Measurements from ENCODE around the gene PPP1R16B.

- no peak for TF ChIP-seq POLR2AphosphoS5 (IDR thresholded peaks at IDR 0.05; ENCODE audit: low read depth, low read length)
- no peak for TF ChIP-seq SIN3A (IDR thresholded peaks at IDR 0.05; ENCODE audit: borderline replicate concordance, insufficient read depth, low read length)
- TF ChIP-seq REST (IDR thresholded peaks at IDR 0.05; ENCODE audit: insufficient read depth in 1 of 2, low read depth in 2 of 2, low read length in 2 of 2) = no peak
Observed at GRCh38 chr20:38881806-38882440, 76.4 kb downstream of the PPP1R16B start.
